Natural killer cell treated with Interleukin-12 subunit alpha and Interleukin-12 subunit beta and Interleukin-15 and Interleukin-18, amount 100 ng/mL, for 72 hours (primary cell): Measurements from ENCODE around the gene HARS1. TPM values are rescaled to one million over a fixed set of nuclear protein-coding genes. Genes with fewer than 3 reads are reported as not detected.
"Not testable (repeated sequence)": the region's sequence is repeated elsewhere in the genome, so short reads cannot be mapped to it uniquely, and the experiment has no call there.

Experiments
- ATAC-seq, 2 donors: fragments of 150-1000 bp; cut with Tn5 transposase in 1 of 2; sonication (Bioruptor Pico), chemical (Tn5 transposase) in 1 of 2; 2 replicates each; pipeline ENCODE4 v1.10.0; 2021
- DNase-seq: peaks from one replicate; pipeline ENCODE4 v3.0.0; 2022; ENCODE audit warnings: low spot score
- H3K27ac Mint-ChIP-seq, 2 donors: 1 replicate in 1 of 2; 2 replicates in 1 of 2; pipeline ENCODE4 v1.8.0; 2022; ENCODE audit warnings: mixed read lengths in 2 of 2, mild to moderate bottlenecking in 1 of 2, moderate library complexity in 1 of 2
- H3K27me3 Mint-ChIP-seq, 2 donors: 1 replicate in 1 of 2; 2 replicates in 1 of 2; pipeline ENCODE4 v1.8.0; 2022; ENCODE audit warnings: mixed read lengths in 2 of 2
- H3K36me3 Mint-ChIP-seq: one replicate; pipeline ENCODE4 v1.8.0; 2022; ENCODE audit warnings: mixed read lengths
- H3K4me1 Mint-ChIP-seq, 2 donors: 1 replicate in 1 of 2; 2 replicates in 1 of 2; pipeline ENCODE4 v1.8.0; 2022; ENCODE audit warnings: low read depth in 2 of 2, mixed read lengths in 2 of 2, mild to moderate bottlenecking in 1 of 2
- H3K4me3 Mint-ChIP-seq: one replicate; pipeline ENCODE4 v1.8.0; 2022; ENCODE audit warnings: mixed read lengths
- H3K9me3 Mint-ChIP-seq: 2 replicates; pipeline ENCODE4 v1.8.0; 2022; ENCODE audit warnings: mixed read lengths
- total RNA-seq, 2 donors: library from RNA; stranded (reverse); gene quantifications; one replicate each; pipeline ENCODE4 v1.2.3, GENCODE V29; 2022

Gene HARS1
- total RNA-seq, 2 donors from 2014 or later = 104 to 113 TPM

- Mint-ChIP-seq H3K27ac (no peak overlapping the region), H3K4me3 (no peak overlapping the region), H3K4me1 (peaks cover 34 to 39% of the 10 kb centered on the region in 2 donors), H3K27me3 (peaks cover 9 to 10% of the 10 kb centered on the region in 2 donors), H3K36me3 (no peaks in the 10 kb centered on the region), H3K9me3 (peaks cover 3% of the 10 kb centered on the region)
- no peak for DNase-seq
- no peak for ATAC-seq
Observed at GRCh38 chr5:140635291-140636257, 55.6 kb downstream of the HARS1 start.

DNA sequence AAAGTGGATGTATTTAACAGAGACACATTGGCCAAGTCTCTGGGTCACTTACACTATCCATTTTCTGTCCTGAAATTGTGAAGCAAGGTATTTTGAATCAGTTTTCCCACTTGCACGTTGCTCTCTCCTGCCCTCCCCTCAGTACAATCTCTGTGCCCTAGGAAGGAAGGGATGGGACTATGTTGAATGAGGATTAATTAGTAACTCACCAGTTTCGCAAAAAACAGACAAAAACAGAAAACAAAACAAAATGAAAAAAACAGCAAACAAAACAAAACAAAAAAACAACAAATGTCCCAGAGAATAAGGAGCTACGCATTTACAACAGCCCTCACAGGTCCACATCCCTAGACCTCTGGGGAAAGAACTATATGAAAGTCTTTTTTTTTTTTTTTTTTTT is 57.1 kb downstream of the HARS1 start:
- peaks cover 3% of the 10 kb centered on the region for H3K9me3 Mint-ChIP-seq
- peaks cover 24 to 32% of the 10 kb centered on the region in 2 donors for H3K4me1 Mint-ChIP-seq
- H3K36me3 Mint-ChIP-seq = no peaks in the 10 kb centered on the region
- ATAC-seq = no peak
- H3K4me3 Mint-ChIP-seq = no peak overlapping the region
- DNase-seq = no peak
- H3K27ac Mint-ChIP-seq = no peak overlapping the region
- peaks cover 10% of the 10 kb centered on the region in 2 donors for H3K27me3 Mint-ChIP-seq

GRCh38 chr5:140633501-140633900 is 57.7 kb downstream of the HARS1 start:
- Mint-ChIP-seq H3K27ac (peak overlapping the region in 1 of 2 donors; percentile 73), H3K4me3 (peak overlapping the region; percentile 89), H3K27me3 (peaks cover 10% of the 10 kb centered on the region in 2 donors), H3K4me1 (peaks cover 19 to 27% of the 10 kb centered on the region in 2 donors), H3K36me3 (no peaks in the 10 kb centered on the region), H3K9me3 (peaks cover 3% of the 10 kb centered on the region)
- ATAC-seq (no peak), DNase-seq (no peak)

GRCh38 chr5:140633021-140633471 is 58.1 kb downstream of the HARS1 start, which contains the start of gene CD14:
Gene CD14 (minus strand): TSS chr5:140633175. CDS start chr5:140633071, 104 bp downstream.
- no peaks in the 10 kb centered on the region for H3K36me3 Mint-ChIP-seq
- H3K4me1 Mint-ChIP-seq = peaks cover 19 to 24% of the 10 kb centered on the region in 2 donors
- H3K4me3 Mint-ChIP-seq = peak within 1 kb of the TSS; percentile 89
- H3K27me3 Mint-ChIP-seq = peaks cover 14 to 15% of the 10 kb centered on the region in 2 donors
- peak in 1 of 2 donors; percentile 33 for ATAC-seq
- H3K27ac Mint-ChIP-seq = peak within 1 kb of the TSS in 1 of 2 donors; percentile 73
- DNase-seq = no peak
- no peaks in the 10 kb centered on the region for H3K9me3 Mint-ChIP-seq

- no peaks in the 10 kb centered on the region for H3K9me3 Mint-ChIP-seq
- peak overlapping the region; percentile 89 for H3K4me3 Mint-ChIP-seq
- DNase-seq = peak; percentile 69
- H3K36me3 Mint-ChIP-seq = no peaks in the 10 kb centered on the region
- peaks cover 14 to 15% of the 10 kb centered on the region in 2 donors for H3K27me3 Mint-ChIP-seq
- H3K27ac Mint-ChIP-seq = peak overlapping the region in 1 of 2 donors; percentile 73
- peak; percentile 86 to 87 for ATAC-seq
- H3K4me1 Mint-ChIP-seq = peaks cover 19 to 21% of the 10 kb centered on the region in 2 donors
Observed at GRCh38 chr5:140632366-140633020, 58.7 kb downstream of the HARS1 start.

GRCh38 chr5:140631831-140632365 is 59.3 kb downstream of the HARS1 start:
- H3K36me3 Mint-ChIP-seq = no peaks in the 10 kb centered on the region
- no peak overlapping the region for H3K27ac Mint-ChIP-seq
- peak overlapping the region; percentile 89 for H3K4me3 Mint-ChIP-seq
- peaks cover 19 to 21% of the 10 kb centered on the region in 2 donors for H3K4me1 Mint-ChIP-seq
- DNase-seq = no peak
- ATAC-seq = peak in 1 of 2 donors; percentile 39
- peaks cover 15 to 17% of the 10 kb centered on the region in 2 donors for H3K27me3 Mint-ChIP-seq
- no peaks in the 10 kb centered on the region for H3K9me3 Mint-ChIP-seq

- no peaks in the 10 kb centered on the region for H3K36me3 Mint-ChIP-seq
- H3K4me1 Mint-ChIP-seq = peaks cover 19 to 21% of the 10 kb centered on the region in 2 donors
- H3K4me3 Mint-ChIP-seq = peak overlapping the region; percentile 39
- ATAC-seq (no peak), DNase-seq (no peak)
- H3K27me3 Mint-ChIP-seq = peaks cover 17 to 18% of the 10 kb centered on the region in 2 donors
- H3K9me3 Mint-ChIP-seq = no peaks in the 10 kb centered on the region
- no peak overlapping the region for H3K27ac Mint-ChIP-seq
Observed at GRCh38 chr5:140631036-140631417, 60.1 kb downstream of the HARS1 start.

DNA sequence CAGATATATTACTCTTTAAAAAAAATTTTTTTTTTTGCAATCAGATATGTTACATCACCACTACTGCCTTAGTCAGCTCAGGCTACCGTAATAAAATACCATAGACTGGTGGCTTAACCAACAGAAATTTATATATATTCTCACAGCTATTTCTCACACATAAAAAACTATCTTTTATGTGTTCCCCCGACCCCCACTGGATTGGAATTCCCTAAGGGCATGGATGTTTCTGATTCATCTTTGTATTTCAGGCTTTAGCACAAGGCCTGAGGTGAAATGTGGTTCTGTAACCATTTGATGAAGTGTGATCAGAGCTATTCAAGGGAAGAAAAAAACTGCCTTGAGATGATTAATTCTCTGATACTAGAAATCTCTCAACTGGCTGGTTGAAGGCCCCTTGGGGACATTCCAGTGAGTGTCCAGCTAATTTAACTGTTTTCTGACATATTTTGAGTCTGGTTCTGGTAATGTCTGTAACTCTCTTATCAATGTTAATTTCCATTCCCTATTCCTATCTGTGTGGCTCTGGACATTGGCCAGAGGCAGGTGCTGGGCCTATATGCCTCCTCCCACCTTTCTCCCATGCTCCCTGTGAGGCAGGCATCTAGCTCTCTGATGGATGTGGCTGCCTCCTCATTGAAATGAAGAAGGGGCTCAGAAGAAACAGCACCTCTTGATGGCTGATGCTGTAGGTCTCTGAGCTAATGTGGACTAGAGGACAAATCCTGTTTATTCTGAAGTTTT is 60.7 kb downstream of the HARS1 start:
- Mint-ChIP-seq H3K4me1 (peaks cover 19 to 21% of the 10 kb centered on the region in 2 donors), H3K27ac (no peak overlapping the region), H3K9me3 (no peaks in the 10 kb centered on the region), H3K36me3 (no peaks in the 10 kb centered on the region), H3K27me3 (peaks cover 19 to 22% of the 10 kb centered on the region in 2 donors), H3K4me3 (peak overlapping the region; percentile 39)
- no peak for ATAC-seq
- no peak for DNase-seq

DNA sequence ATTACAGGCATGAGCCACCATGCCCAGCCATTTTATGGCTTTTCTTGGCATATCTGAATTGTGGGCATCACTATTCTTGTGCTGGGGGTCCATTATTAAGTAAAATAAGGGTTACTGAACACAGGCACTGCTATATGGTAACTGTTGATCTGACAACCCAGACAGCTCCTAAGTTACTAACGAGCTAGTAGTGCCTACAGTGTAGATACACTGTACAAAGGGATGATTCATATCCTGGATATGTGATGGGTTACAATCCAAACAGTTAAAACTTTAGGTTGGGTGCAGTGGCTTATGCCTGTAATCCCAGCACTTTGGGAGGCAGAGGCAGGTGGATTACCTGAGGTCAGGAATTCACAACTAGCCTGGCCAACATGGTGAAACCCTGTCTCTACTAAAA is 62.5 kb downstream of the HARS1 start:
- Mint-ChIP-seq H3K4me3 (no peak overlapping the region), H3K9me3 (no peaks in the 10 kb centered on the region), H3K4me1 (peaks cover 16 to 17% of the 10 kb centered on the region in 2 donors), H3K27ac (no peak overlapping the region), H3K36me3 (no peaks in the 10 kb centered on the region), H3K27me3 (peaks cover 21 to 26% of the 10 kb centered on the region in 2 donors)
- ATAC-seq (no peak), DNase-seq (no peak)

GRCh38 chr5:140627972-140628371 is 63.2 kb downstream of the HARS1 start:
- DNase-seq (no peak), ATAC-seq (no peak)
- H3K27me3 Mint-ChIP-seq = peaks cover 17 to 26% of the 10 kb centered on the region in 2 donors
- peaks cover 9 to 12% of the 10 kb centered on the region in 2 donors for H3K4me1 Mint-ChIP-seq
- H3K27ac Mint-ChIP-seq = no peak overlapping the region
- H3K9me3 Mint-ChIP-seq = no peaks in the 10 kb centered on the region
- no peaks in the 10 kb centered on the region for H3K36me3 Mint-ChIP-seq
- no peak overlapping the region for H3K4me3 Mint-ChIP-seq

- not testable (repeated sequence) for DNase-seq, H3K4me3 Mint-ChIP-seq, ATAC-seq, H3K27ac Mint-ChIP-seq, H3K9me3 Mint-ChIP-seq, H3K4me1 Mint-ChIP-seq, H3K36me3 Mint-ChIP-seq
- peaks cover 19 to 24% of the 10 kb centered on the region in 2 donors for H3K27me3 Mint-ChIP-seq
Observed at GRCh38 chr5:140624886-140625285, 66.3 kb downstream of the HARS1 start.
